IMR-90 (cell line): ENCODE data around the gene EMILIN2. TPM values are rescaled to one million over a fixed set of nuclear protein-coding genes. Genes with fewer than 3 reads are reported as not detected.

ENCODE experiments used
- ATAC-seq: fragments of 200-7000 bp; cut with Tn5 transposase; 2 replicates; pipeline ENCODE4 v1.9.1; 2020; ENCODE audit warnings: low read depth, mild to moderate bottlenecking, moderate library complexity
- BruUV-seq: library from RNA; stranded (reverse); fragments of 400-500 nt; replicated peaks from 2 replicates; lab custom pipeline; 2021; lab: Mats Ljungman, UMichigan
- CTCF ChIA-PET: fragments of 300-600 bp; formaldehyde crosslinking; extraction: SDS; loops from one replicate; lab custom pipeline; 2021; ENCODE audit warnings: antibody characterized with exemption; lab: Yijun Ruan, JAX
- POLR2A ChIA-PET: fragments of 300-600 bp; sonication (Branson Sonifier 250); formaldehyde crosslinking; loops from one replicate; lab custom pipeline; 2022; ENCODE audit warnings: antibody characterized with exemption; ENCODE audit not compliant: unreplicated experiment; lab: Charles Lee
- DNase-seq: peaks from one replicate; pipeline ENCODE4 v3.0.0; 2013
- H2AFZ ChIP-seq: replicated peaks from 2 replicates; pipeline ENCODE3; 2013; ENCODE audit warnings: low read length, mild to moderate bottlenecking; ENCODE audit not compliant: poor library complexity
- H2AK5ac ChIP-seq: 2 replicates; pipeline ENCODE4 v1.6.1; 2013; ENCODE audit warnings: low read depth, low read length, inconsistent platforms
- H2AK9ac ChIP-seq: replicated peaks from 2 replicates; pipeline ENCODE3; 2013; ENCODE audit warnings: mild to moderate bottlenecking, low read depth, low read length, moderate library complexity; ENCODE audit not compliant: poor library complexity
- H2BK120ac ChIP-seq: 2 replicates; pipeline ENCODE4 v1.6.1; 2013; ENCODE audit warnings: low read depth, low read length, inconsistent platforms
- H2BK15ac ChIP-seq: 3 replicates; pipeline ENCODE4 v1.6.1; 2013; ENCODE audit warnings: low read depth, low read length, inconsistent platforms
- H2BK20ac ChIP-seq: 2 replicates; pipeline ENCODE4 v1.6.1; 2013; ENCODE audit warnings: low read depth, mild to moderate bottlenecking, inconsistent platforms, low read length, moderate library complexity
- H2BK5ac ChIP-seq: 2 replicates; pipeline ENCODE4 v1.6.1; 2013; ENCODE audit warnings: mild to moderate bottlenecking, low read depth, low read length, inconsistent platforms; ENCODE audit not compliant: poor library complexity, severe bottlenecking
- H3K14ac ChIP-seq: replicated peaks from 2 replicates; pipeline ENCODE4 v1.6.1; 2013; ENCODE audit warnings: low read depth, low read length, inconsistent platforms
- H3K18ac ChIP-seq: 2 replicates; pipeline ENCODE4 v1.6.1; 2013; ENCODE audit warnings: low read depth, low read length, control low read depth
- H3K23ac ChIP-seq: 2 replicates; pipeline ENCODE4 v1.6.1; 2013; ENCODE audit warnings: low read depth, low read length, inconsistent platforms
- H3K27ac ChIP-seq: 2 replicates; pipeline ENCODE4 v1.5.1; 2013; ENCODE audit warnings: mild to moderate bottlenecking, control low read depth, low read length; ENCODE audit not compliant: insufficient read depth
- H3K27me3 ChIP-seq: 2 replicates; pipeline ENCODE4 v1.6.1; 2013; ENCODE audit warnings: low read length; ENCODE audit not compliant: control insufficient read depth, insufficient read depth
- H3K36me3 ChIP-seq: 2 replicates; pipeline ENCODE4 v1.6.1; 2013; ENCODE audit warnings: low read length, mixed read lengths; ENCODE audit not compliant: control insufficient read depth, insufficient read depth
- H3K4ac ChIP-seq: 2 replicates; pipeline ENCODE4 v1.6.1; 2013; ENCODE audit warnings: low read depth, low read length, inconsistent platforms
- H3K4me1 ChIP-seq: 2 replicates; pipeline ENCODE4 v1.6.1; 2013; ENCODE audit warnings: low read length, mixed read lengths; ENCODE audit not compliant: control insufficient read depth, insufficient read depth
- H3K4me2 ChIP-seq: 2 replicates; pipeline ENCODE4 v1.6.1; 2013; ENCODE audit warnings: low read depth, mild to moderate bottlenecking, control low read depth, low read length, moderate library complexity
- H3K4me3 ChIP-seq: 2 replicates; pipeline ENCODE4 v1.5.1; 2013; ENCODE audit warnings: low read depth, mild to moderate bottlenecking, control low read depth, low read length, moderate library complexity; ENCODE audit not compliant: insufficient read depth
- H3K56ac ChIP-seq: 2 replicates; pipeline ENCODE4 v1.6.1; 2013; ENCODE audit warnings: low read length, inconsistent platforms; ENCODE audit not compliant: insufficient read depth; ENCODE audit errors: extremely low read depth
- H3K79me1 ChIP-seq, 2 experiments: 2 replicates each; pipeline ENCODE4 v1.6.1; 2013; ENCODE audit warnings: low read length in 2 of 2, inconsistent platforms in 1 of 2, low read depth in 1 of 2
- H3K9ac ChIP-seq: 2 replicates; pipeline ENCODE4 v1.6.1; 2013; ENCODE audit warnings: low read depth, low read length, control low read depth
- H3K9me1 ChIP-seq: 2 replicates; pipeline ENCODE4 v1.6.1; 2013; ENCODE audit warnings: low read length, inconsistent platforms; ENCODE audit not compliant: insufficient read depth
- H3K9me3 ChIP-seq: 2 replicates; pipeline ENCODE4 v1.6.1; 2013; ENCODE audit warnings: low read length; ENCODE audit not compliant: control insufficient read depth, insufficient read depth
- H4K20me1 ChIP-seq: 2 replicates; pipeline ENCODE4 v1.6.1; 2013; ENCODE audit warnings: low read length, inconsistent platforms; ENCODE audit not compliant: insufficient read depth
- H4K5ac ChIP-seq: 2 replicates; pipeline ENCODE4 v1.6.1; 2013; ENCODE audit warnings: mild to moderate bottlenecking, low read depth, low read length, control low read depth
- H4K8ac ChIP-seq, 2 experiments: 2 replicates each; pipeline ENCODE4 v1.6.1; 2013; ENCODE audit warnings: low read depth in 2 of 2, low read length in 2 of 2, control low read depth in 1 of 2, inconsistent platforms in 1 of 2
- H4K91ac ChIP-seq: 2 replicates; pipeline ENCODE4 v1.6.1; 2013; ENCODE audit warnings: low read depth, low read length, inconsistent platforms; ENCODE audit not compliant: insufficient read depth
- BHLHE40 ChIP-seq: fragments of 150-350 bp; IDR thresholded peaks from 2 replicates; pipeline ENCODE4 v1.6.1; 2016; ENCODE audit warnings: mild to moderate bottlenecking, low read depth, low read length
- CHD1 ChIP-seq: IDR thresholded peaks from 2 replicates; pipeline ENCODE4 v1.6.1; 2012; ENCODE audit warnings: low read depth, low read length, improper control_type of control experiment
- CTCF ChIP-seq: conservative IDR thresholded peaks from 2 replicates; pipeline ENCODE4 v1.5.1; 2012; ENCODE audit warnings: mild to moderate bottlenecking, low read depth, low read length, improper control_type of control experiment
- ELK1 ChIP-seq: fragments of 150-350 bp; IDR thresholded peaks from 2 replicates; pipeline ENCODE4 v1.6.1; 2016; ENCODE audit warnings: low read depth, mild to moderate bottlenecking, low read length, moderate library complexity, borderline replicate concordance
- FOS ChIP-seq: fragments of 150-350 bp; IDR thresholded peaks from 2 replicates; pipeline ENCODE4 v1.6.1; 2016; ENCODE audit warnings: low read depth, low read length
- MAZ ChIP-seq: IDR thresholded peaks from 2 replicates; pipeline ENCODE4 v1.6.1; 2012; ENCODE audit warnings: low read depth, mild to moderate bottlenecking, low read length, improper control_type of control experiment, moderate library complexity, borderline replicate concordance
- MXI1 ChIP-seq: IDR thresholded peaks from 2 replicates; pipeline ENCODE4 v1.6.1; 2012; ENCODE audit warnings: low read depth, mild to moderate bottlenecking, low read length, moderate library complexity, borderline replicate concordance
- NFE2L2 ChIP-seq: fragments of 150-350 bp; IDR thresholded peaks from 2 replicates; pipeline ENCODE4 v1.6.1; 2016; ENCODE audit warnings: low read depth, mild to moderate bottlenecking, low read length
- POLR2A ChIP-seq: IDR thresholded peaks from 2 replicates; pipeline ENCODE4 v1.6.1; 2012; ENCODE audit warnings: mild to moderate bottlenecking, low read depth, low read length
- RAD21 ChIP-seq: IDR thresholded peaks from 2 replicates; pipeline ENCODE4 v1.6.1; 2012; ENCODE audit warnings: low read length, improper control_type of control experiment
- RCOR1 ChIP-seq: IDR thresholded peaks from 2 replicates; pipeline ENCODE4 v1.6.1; 2012; ENCODE audit warnings: mild to moderate bottlenecking, low read length, improper control_type of control experiment; ENCODE audit not compliant: insufficient replicate concordance
- RFX5 ChIP-seq: IDR thresholded peaks from 2 replicates; pipeline ENCODE4 v1.8.0; 2012; ENCODE audit warnings: low read depth, mild to moderate bottlenecking, low read length, moderate library complexity
- SMC3 ChIP-seq: fragments of 150-350 bp; IDR thresholded peaks from 2 replicates; pipeline ENCODE4 v1.6.1; 2016; ENCODE audit warnings: low read depth, mild to moderate bottlenecking, antibody characterized with exemption, low read length, moderate library complexity
- WGBS, 2 experiments: methylation state at CpG; one replicate each; pipeline versions ENCODE4 v1.1.5 to v1.1.7; 2013; ENCODE audit warnings: missing lambda C conversion rate in 2 of 2; ENCODE audit not compliant: insufficient read length in 1 of 2; ENCODE audit errors: extremely low coverage in 2 of 2; 5-methylcytosine and 5-hydroxymethylcytosine counted together
- dilution Hi-C: fragments of 300-500 bp; cut with HindIII; formaldehyde crosslinking; loops from one replicate; pipeline ENCODE4 v1.14.3; 2018; ENCODE audit warnings: low sequenced_read_pairs; ENCODE audit not compliant: unreplicated experiment
- in situ Hi-C: fragments of 300-500 bp; cut with MboI; formaldehyde crosslinking; loops from 3 replicates; pipeline ENCODE4 v1.14.3; 2019; ENCODE audit warnings: low sequenced_read_pairs, inconsistent platforms, mixed read lengths
- intact Hi-C: fragments of 100-400 bp; cut with micrococcal nuclease; formaldehyde crosslinking; loops from 2 replicates; pipeline ENCODE4 v1.10.0; 2022
- polyA plus RNA-seq, 3 experiments: library from polyadenylated mRNA; depleted of rRNA; stranded (reverse); fragments of >200 nt; gene quantifications; 2 replicates each; pipeline ENCODE4 v1.2.3, GENCODE V29; 2012; ENCODE audit warnings: low replicate concordance in 1 of 3
- total RNA-seq: library from RNA; depleted of rRNA; stranded (reverse); fragments of >200 nt; gene quantifications from 2 replicates; pipeline ENCODE4 v1.2.3, GENCODE V29; 2012

Gene EMILIN2
- total and polyA plus RNA-seq, 2 of the 4 experiments (the other 2 are of a cell fraction): under 0.01 to 0.14 TPM

GRCh38 chr18:2823202-2823601, 23.6 kb upstream of the EMILIN2 start:
- Histone ChIP-seq H2BK5ac (no peak overlapping the region), H3K4me3 (no peak overlapping the region), H3K9ac (no peak overlapping the region), H2BK120ac (no peak overlapping the region), H3K9me1 (no peaks in the 10 kb centered on the region), H3K4me1 (peaks cover 2% of the 10 kb centered on the region; the same call in 1 of the 2 replicates), H3K56ac (no peak overlapping the region), H2AK9ac (no peak overlapping the region), H4K91ac (no peak overlapping the region), H2AFZ (no peak overlapping the region), H3K18ac (no peak overlapping the region), H3K27ac (no peak overlapping the region), H3K23ac (no peak overlapping the region), H3K9me3 (no peaks in the 10 kb centered on the region), H2BK15ac (no peak overlapping the region), H4K5ac (no peak overlapping the region), H2BK20ac (no peak overlapping the region), H3K4ac (no peak overlapping the region), H3K36me3 (no peaks in the 10 kb centered on the region), H3K79me1 (no peaks in the 10 kb centered on the region), H4K20me1 (no peaks in the 10 kb centered on the region), H3K27me3 (peaks cover 11% of the 10 kb centered on the region), H4K8ac (no peak overlapping the region), H2AK5ac (no peak overlapping the region), H3K14ac (no peak overlapping the region), H3K4me2 (no peak overlapping the region)
- 71% methylated on average over 1 of the region's 2 CpGs; no CpG with 5 or more reads in 1 of the 2 experiments for WGBS, 2 experiments
- DNase-seq: no peak
- ChIA-PET CTCF (no interaction called here), POLR2A (no interaction called here)
- dilution Hi-C loops: no loop called here
- ATAC-seq: no peak
- in situ Hi-C loops: no loop called here
- BruUV-seq: no TSS peak
- TF ChIP-seq FOS: no peak
- no peak for TF ChIP-seq BHLHE40
- TF ChIP-seq MXI1: no peak
- no peak for TF ChIP-seq RCOR1
- TF ChIP-seq CHD1: no peak
- no peak for TF ChIP-seq CTCF
- TF ChIP-seq MAZ: no peak
- no peak for TF ChIP-seq ELK1
- no peak for TF ChIP-seq NFE2L2
- TF ChIP-seq RAD21: no peak
- no peak for TF ChIP-seq POLR2A
- no peak for TF ChIP-seq RFX5
- TF ChIP-seq SMC3: no peak
- intact Hi-C loops: no loop called here
